HG02885 (cell line): Measurements from ENCODE around the gene VARS2.

Experiments used
- ATAC-seq: cut with Tn5 transposase; IDR thresholded peaks from one replicate; pipeline ENCODE4 v1.9.1; 2021; ENCODE audit warnings: mild to moderate bottlenecking; ENCODE audit not compliant: unreplicated experiment, poor library complexity

Gene VARS2

DNA sequence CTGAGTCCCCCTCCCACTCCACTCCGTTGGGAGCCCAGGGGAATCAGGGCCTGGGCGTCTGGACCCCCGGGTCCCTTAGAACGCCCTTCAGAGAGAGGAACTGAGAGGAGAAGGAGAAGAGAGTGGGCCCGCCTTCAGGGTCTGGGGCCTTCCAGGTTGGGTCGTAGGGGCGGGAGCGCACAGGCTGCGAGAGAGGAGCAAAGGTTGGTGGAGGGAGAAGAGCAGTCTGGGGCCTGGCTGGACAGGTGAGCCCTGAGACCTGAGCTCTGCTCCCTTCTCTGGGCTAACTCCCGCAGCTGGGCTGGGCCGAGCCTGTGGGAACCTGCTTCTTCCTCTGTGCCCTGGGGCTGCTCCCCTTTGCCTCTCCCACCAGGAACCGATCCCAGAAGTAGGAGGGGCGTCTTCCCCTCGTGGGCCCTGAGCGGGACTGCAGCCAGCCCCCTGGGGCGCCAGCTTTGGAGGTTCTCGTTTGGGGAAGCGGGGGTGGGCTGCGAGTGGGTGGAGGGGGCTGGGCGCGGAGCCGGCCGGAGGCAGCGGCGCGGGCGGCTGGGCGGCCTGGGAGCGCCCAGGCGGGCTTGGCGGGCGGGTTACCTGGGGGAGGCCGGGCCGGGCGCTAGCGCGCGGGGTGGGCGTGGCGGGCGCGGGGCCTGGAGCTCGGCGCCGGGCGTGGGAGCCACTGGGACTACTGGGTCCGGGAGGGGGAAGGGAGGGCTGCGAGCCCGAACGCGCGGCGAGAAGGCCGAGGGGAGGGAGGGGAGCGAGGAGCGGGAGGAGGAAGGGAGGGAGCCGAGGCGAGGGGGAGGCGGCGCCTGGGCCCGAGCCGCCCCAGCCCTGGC is 30.1 kb upstream of the VARS2 start, which contains the start of gene DDR1:
DDR1 (plus strand) TSS at position 835 of the 836 bp plus-strand sequence. CDS start 4,211 bp downstream, outside the sequence.
- peak; percentile 32 for ATAC-seq

DNA sequence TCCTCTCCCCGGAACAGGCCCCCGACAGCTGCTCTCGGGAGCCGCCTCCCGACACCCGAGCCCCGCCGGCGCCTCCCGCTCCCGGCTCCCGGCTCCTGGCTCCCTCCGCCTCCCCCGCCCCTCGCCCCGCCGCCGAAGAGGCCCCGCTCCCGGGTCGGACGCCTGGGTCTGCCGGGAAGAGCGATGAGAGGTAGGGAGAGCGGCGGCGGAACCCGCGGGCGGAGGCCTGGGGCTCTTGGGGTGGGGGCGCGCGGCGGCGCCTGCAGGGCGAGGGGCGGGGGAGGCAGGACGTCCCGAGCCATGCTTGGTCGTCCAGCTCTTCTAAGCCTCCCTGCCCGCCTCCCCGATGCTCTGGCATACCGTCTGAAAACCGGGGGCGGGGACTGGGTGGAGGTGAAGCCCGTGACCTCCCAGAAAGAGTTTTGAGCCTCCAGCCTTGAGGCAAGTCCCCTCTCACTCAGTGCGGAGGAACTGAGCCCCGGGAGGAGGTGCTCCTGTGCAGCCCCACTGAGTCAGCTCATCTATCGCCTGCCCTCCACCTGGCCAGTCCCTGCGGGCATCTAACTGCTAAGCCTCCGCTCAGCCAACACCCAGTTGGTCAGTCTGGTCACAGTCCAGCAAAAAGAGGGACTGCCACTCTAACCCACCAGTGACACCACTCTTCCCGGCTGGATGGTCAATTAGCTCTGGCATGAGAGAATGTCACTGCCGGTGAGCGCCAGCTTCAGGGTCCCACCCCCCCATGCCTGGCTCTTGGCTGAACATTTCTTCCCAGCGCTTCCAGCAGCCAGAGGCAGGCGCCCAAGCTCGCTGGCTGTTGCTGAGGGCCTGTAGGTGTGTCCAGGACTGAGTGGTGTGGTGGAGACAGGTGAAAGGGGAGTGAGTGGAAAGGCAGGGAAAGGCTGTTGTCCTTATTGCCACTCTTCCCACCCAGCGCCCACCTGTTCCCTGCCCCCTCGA is 29.2 kb upstream of the VARS2 start:
- ATAC-seq, result no peak

DNA sequence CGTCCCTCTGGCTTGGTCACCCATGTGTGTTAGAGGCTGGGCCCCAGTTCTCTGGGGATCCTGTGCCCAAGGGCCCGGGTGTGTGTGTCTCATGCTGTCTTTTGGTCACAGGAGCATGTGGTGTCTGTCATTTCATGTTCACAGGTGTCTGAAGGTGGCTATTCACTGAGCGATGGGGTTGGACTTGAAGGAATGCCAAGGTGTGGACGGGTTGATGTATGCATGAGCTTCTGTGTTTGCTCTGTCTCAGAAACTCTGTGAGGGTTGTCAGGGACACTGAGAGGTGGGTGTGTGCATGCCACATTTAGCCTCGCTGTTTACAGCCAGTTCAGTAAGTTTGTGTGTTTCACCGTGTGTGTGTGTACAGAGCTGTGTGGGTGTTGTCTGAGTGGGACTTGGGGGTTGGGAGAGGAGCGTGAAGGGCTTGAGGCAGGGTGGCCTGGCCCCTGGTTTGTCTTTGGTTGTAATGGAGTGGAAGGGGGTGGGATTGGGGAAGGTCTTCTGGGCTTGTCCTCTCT is 28.5 kb upstream of the VARS2 start:
- no peak for ATAC-seq

DNA sequence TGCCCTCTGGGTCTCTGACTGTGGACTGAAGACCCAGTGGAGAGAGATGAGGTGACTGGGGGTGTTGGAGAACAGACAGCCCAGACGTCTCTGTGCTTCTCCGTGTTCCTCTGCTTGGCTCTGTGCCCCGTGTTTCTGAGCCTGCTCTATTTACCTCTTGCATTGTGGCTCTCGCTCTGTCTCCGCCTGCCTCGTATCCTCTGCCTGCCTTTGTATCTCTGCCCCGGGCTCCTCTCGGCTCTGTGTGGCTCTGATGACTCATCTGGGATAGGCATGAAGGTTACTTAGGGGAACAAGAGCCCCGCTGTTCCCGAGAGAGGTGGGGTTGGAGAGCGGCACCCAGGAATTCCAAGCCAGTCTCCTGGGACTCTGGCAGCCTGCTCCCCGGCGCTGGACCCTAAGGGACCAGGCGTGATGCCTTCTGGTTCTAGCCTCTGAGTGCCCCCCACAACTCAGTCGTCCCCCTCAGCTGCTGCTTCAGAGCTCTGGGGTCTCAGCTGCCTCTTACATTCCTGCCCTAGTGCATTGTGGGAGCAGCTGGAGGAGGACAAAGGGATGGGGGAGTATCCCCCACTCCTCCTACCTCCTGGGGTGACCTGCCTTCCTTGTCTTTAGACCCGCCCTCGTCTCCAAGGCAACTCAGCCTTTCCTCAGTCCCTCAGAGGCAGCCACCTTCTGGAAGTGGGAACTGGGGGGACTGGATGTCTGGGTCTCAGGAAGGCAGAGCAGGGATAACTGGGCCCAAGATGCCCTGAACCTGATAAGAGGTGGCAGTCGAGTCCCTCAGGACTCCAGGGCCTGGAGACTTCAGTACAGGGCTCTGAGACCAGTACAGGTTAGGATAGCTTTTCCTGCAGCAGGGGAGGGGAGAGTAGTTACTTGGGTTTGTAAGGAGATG is 27.8 kb upstream of the VARS2 start:
- no peak for ATAC-seq

DNA sequence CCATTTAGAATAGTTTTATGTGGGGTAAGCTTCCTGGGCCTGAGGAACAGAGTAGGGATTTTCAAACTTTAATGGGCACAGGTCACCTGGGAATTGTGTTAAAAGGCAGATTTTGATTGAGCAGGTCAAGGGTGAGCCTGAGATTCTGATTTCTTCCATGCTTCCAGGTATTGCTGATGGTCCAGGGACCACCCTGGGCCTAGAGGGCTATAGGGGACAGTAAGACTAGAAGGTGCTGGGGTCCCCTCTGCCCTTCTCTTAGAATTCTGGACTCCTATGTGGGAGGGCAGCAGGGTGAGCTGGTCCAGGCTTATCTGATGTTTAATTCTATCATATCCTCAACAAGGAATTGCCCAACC is 27.2 kb upstream of the VARS2 start:
- no peak for ATAC-seq

DNA sequence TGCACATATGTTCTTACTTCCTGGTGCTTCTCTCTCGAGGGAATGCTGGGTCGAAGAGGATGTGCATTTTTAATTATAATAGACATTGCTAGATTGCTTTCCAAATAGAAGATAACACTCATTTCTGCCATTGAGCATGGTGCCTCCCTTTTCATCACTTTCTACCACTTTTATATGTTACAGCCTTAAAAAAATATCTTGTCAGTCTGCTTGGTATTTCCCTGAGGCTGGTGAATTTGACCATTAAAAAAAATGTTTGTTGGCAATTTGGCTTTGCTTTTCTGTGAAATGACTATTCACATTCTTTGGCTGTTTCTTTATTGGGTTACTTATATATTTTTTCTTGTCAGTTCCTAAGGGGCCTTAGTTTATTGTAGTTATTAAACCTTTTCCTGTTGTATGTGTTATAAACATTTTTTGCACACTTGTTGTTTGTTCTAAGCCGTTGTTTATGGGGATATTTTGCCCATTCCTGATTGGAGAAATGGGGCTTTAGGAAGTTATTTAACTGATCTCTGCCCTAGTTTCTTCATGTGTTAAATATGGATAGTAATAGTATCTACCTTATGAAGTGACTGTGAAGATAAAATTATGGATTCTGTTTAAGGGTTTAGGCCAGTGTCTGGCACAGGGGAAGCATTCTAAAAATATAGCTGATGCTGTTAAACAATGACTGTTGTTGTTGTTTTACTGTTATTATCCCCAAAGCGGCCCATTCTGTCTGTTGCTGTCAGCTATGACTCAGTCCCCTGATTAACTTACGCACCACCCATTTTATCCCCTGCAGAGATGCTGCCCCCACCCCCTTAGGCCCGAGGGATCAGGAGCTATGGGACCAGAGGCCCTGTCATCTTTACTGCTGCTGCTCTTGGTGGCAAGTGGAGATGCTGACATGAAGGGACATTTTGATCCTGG is 25.9 kb upstream of the VARS2 start:
- ATAC-seq, result no peak

DNA sequence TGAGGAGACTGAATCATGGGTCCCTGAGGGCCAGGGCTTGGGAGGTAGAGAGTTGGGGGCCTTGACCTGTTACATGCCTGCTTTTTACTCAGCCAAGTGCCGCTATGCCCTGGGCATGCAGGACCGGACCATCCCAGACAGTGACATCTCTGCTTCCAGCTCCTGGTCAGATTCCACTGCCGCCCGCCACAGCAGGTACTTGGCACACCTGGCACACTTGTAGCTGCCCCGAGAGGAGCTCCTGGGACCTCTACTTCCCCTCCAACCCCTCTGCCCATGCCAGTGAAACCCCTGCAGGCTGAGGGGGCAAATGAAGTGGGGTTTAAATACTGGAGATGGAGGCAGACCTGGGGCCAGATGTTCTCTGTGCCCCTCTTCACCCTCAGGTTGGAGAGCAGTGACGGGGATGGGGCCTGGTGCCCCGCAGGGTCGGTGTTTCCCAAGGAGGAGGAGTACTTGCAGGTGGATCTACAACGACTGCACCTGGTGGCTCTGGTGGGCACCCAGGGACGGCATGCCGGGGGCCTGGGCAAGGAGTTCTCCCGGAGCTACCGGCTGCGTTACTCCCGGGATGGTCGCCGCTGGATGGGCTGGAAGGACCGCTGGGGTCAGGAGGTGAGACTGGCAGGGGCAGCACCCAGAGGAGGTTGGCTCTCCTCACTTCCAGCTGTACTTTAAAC is 25.1 kb upstream of the VARS2 start:
- no peak for ATAC-seq

DNA sequence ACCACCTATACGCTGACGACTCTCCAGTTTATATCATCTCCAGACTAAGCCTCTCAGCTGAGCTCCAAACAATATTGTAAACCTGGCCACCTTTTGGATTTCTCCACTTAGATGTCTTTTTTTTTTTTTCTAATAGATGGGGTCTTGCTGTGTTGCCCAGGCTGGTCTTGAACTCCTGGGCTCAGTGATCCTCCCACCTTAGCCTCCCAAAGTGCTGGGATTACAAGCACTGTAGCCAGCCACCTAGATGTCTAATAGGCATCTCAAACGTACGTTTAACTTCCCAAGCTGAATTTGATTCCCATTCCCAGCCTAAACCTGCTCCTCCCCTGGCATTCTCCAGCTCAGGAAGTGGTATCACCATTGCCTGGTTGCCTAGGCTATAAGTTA is 24.5 kb upstream of the VARS2 start:
- no peak for ATAC-seq

DNA sequence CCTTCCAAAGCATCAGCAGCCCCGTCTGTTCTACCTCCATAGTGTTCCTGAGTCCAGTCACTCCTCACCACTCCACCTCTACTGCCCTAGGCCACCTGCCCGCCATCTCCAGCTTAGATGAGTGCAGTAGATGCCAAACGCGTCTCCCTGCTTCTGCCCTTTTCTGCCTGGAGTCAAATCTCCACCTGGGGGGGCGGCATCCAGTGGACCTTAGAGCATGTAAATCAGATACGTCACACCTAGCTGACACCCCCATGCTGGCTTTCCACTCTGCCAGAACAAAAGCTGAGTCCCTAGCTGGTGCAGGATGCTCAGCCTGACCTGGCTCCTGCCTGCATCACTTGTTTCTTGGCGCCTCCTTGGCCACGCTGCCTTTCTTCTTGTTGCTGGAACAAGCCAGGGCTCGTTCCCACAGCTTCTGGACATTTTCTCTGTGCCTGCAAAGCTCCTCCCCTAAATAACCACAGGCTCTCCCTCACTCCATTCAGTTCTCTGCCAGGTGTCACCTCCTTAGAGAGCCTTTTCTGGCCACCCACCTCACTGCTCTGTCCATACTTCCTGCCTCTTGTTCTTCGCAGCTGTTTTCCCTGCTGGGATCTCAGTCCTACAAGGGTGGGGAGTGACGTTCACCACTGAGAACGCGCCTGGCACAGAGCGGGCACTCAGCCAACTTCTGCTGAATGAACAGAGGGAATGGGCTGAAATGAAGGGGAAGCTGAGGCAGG is 24.0 kb upstream of the VARS2 start:
- no peak for ATAC-seq

DNA sequence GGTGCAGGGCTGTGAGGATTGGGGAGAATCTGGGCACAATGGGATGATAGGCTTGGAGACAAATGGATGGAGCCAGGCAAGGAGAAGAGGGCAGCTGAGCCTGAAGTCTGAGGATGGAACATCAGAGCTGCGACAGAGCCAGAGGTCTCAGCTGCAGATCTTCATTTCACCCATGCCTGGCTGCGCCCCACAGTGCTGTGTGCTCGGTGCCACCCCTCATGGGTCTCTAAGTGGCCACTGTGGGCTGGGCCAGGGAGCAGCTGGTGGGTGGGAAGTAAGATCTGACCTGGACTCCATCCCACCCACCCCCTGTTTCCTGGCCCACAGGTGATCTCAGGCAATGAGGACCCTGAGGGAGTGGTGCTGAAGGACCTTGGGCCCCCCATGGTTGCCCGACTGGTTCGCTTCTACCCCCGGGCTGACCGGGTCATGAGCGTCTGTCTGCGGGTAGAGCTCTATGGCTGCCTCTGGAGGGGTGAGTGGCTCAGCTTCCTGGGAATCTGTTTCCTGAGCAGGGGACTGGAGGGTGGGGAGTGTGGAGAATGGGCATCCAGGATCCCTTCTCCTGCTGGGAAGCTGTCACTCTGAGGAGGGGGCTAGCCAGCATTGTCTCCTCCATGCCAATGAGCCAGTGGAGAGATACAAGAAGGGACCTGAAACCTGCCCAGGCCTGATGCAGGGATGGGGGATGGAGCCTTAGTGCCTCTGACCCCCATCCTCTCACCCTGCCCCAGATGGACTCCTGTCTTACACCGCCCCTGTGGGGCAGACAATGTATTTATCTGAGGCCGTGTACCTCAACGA is 23.2 kb upstream of the VARS2 start:
- no peak for ATAC-seq

DNA sequence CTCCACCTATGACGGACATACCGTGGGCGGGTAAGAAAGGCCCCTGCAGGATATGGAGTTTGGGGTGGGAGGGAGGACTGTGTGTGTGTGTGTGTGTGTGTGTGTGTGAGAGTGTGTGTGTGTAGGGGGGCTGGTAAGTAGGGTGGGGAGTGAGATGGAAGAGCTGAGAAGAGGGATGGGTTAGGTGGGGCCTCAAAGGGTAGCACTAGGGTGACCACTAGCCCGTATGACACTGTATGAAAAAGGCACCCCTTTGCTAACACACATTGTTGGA is 22.7 kb upstream of the VARS2 start:
- no peak for ATAC-seq

DNA sequence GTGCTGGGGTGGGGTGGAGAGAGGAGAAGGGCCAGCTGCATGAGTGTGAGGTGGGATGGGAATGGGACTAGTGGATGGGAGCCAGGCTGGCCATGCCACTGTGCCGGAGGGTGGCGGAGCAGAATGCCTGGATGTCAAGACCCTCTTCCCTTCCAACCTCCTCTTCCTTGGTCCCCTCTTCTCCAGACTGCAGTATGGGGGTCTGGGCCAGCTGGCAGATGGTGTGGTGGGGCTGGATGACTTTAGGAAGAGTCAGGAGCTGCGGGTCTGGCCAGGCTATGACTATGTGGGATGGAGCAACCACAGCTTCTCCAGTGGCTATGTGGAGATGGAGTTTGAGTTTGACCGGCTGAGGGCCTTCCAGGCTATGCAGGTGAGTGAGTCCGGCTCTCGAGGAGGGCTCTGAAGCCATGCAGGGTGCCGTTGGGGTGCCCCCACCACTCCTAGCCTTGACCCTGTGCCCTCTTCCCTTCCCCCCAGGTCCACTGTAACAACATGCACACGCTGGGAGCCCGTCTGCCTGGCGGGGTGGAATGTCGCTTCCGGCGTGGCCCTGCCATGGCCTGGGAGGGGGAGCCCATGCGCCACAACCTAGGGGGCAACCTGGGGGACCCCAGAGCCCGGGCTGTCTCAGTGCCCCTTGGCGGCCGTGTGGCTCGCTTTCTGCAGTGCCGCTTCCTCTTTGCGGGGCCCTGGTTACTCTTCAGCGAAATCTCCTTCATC is 22.1 kb upstream of the VARS2 start:
- no peak for ATAC-seq

DNA sequence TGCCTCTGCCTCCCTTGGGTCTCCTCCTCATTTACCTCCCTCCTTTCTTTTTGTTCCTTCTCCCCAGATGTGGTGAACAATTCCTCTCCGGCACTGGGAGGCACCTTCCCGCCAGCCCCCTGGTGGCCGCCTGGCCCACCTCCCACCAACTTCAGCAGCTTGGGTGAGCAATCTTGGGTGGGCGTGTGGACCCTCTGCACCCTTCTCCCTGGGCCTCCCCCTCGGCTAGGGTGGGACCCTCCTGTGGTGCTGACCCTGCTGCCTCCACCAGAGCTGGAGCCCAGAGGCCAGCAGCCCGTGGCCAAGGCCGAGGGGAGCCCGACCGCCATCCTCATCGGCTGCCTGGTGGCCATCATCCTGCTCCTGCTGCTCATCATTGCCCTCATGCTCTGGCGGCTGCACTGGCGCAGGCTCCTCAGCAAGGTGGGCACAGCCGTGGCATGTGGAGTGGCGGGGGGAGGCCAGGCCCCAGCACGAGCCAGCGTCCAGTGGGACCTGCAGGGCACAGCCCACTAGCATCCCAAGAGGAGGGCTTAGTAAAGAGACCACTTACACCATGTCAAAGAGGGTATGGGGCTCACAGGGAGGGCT is 20.9 kb upstream of the VARS2 start:
- no peak for ATAC-seq

DNA sequence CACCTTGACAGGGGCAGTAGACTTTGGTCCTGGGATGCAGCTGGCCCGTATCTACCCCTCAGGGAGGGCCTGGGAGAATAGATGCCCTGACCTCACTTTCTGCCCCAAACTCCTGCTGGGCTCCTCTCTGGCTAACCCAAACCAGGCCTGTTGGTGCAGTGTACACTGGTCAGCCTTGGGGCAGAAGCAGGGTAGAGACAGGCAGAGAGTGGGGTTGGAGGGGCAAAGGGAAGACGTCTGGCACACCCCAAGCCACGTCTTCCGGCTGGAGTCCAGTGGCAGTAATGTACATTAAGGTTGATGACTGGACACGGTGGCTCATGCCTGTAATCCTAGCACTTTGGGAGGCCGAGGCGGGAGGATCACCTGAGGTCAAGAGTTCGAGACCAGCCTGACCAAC is 20.4 kb upstream of the VARS2 start:
- no peak for ATAC-seq

DNA sequence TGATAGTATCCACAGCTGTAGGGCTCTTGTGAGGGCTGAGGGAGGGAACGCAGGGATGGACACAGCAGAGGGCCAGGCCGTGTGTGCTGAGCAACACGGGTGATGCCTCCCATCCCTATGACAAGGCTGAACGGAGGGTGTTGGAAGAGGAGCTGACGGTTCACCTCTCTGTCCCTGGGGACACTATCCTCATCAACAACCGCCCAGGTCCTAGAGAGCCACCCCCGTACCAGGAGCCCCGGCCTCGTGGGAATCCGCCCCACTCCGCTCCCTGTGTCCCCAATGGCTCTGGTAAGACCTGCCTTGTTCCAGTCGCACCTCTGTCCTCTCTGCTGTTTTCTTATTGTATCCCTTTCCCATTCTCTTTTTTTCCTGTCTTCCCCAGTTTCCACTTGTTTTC is 19.7 kb upstream of the VARS2 start:
- no peak for ATAC-seq

DNA sequence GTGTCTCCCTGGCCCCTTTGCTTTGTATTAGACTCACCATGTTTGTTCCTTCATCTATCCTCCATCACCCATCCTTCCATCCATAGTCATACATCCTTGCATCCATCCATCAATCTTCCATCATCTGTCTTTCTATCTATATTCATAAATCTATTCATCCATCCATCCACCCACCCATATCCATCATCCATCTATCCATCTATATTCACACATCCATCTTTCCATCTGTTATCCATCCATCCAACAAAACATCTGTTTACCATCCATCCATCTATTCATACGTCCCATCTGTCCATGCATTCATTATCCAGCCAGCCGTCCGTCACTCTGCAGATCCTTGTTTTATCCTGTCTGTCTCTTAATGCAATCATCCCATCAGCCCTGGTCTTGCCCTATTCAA is 19.1 kb upstream of the VARS2 start:
- ATAC-seq, result no peak
